Measurements from ENCODE around the gene SPX. TPM values are rescaled to one million over a fixed set of nuclear protein-coding genes. Genes with fewer than 3 reads are reported as not detected.

Gene SPX
- total and polyA plus RNA-seq, 2 of the 8 experiments (the other 6 are each of a cell fraction or from before 2014, with no cell fraction given), result 1.2 to 1.3 TPM

- TF ChIP-seq SIN3A (conservative IDR thresholded peaks at IDR 0.05 in 1 of 2, IDR thresholded peaks at IDR 0.05 in 1 of 2; ENCODE audit: low read depth in 1 of 2, low read length in 2 of 2) (no peak), EZH2 (IDR thresholded peaks at IDR 0.05; ENCODE audit: low read depth, low read length, severe bottlenecking) (no peak)
Measured at GRCh38 chr12:21528953-21529352, 2.9 kb downstream of the SPX start (continued).

All from H1 (cell line).